Panc1 (cell line): Measurements from ENCODE around the gene HNF1A. TPM values are rescaled to one million over a fixed set of nuclear protein-coding genes. Genes with fewer than 3 reads are reported as not detected.

ENCODE experiments used
- ATAC-seq: fragments of 200-7000 bp; cut with Tn5 transposase; 2 replicates; pipeline ENCODE4 v1.9.1; 2020; ENCODE audit warnings: mild to moderate bottlenecking, moderate library complexity
- BruUV-seq: library from RNA; stranded (reverse); fragments of 400-500 nt; replicated peaks from 2 replicates; lab custom pipeline; 2021; lab: Mats Ljungman, UMichigan
- CTCF ChIA-PET: fragments of 300-600 bp; sonication (Branson Sonifier 250); formaldehyde crosslinking; loops from one replicate; lab custom pipeline; 2022; ENCODE audit warnings: antibody characterized with exemption; lab: Charles Lee
- POLR2A ChIA-PET: fragments of 300-600 bp; sonication (Branson Sonifier 250); formaldehyde crosslinking; loops from one replicate; lab custom pipeline; 2022; ENCODE audit warnings: antibody characterized with exemption; lab: Charles Lee
- DNase-seq: peaks from one replicate; pipeline ENCODE4 v3.0.0-alpha.2; 2010; ENCODE audit warnings: low read depth, low spot score
- H3K27ac ChIP-seq: 2 replicates; pipeline ENCODE4 v1.5.1; 2011; ENCODE audit warnings: mild to moderate bottlenecking, low read length, inconsistent platforms
- H3K27me3 ChIP-seq: fragments of 200-500 bp; sonication (Bioruptor generic); 2 replicates; pipeline ENCODE4 v1.6.0; 2014; ENCODE audit warnings: low read length, inconsistent platforms; ENCODE audit not compliant: control insufficient read depth, insufficient read depth
- H3K36me3 ChIP-seq: fragments of 200-500 bp; sonication (Bioruptor generic); 2 replicates; pipeline ENCODE4 v1.5.1; 2014; ENCODE audit warnings: inconsistent platforms, mild to moderate bottlenecking, low read length, moderate library complexity; ENCODE audit not compliant: control insufficient read depth, insufficient read depth
- H3K4me1 ChIP-seq: 2 replicates; pipeline ENCODE4 v1.5.1; 2011; ENCODE audit warnings: inconsistent platforms, mild to moderate bottlenecking, low read length, moderate library complexity; ENCODE audit not compliant: control insufficient read depth, insufficient read depth
- H3K4me3 ChIP-seq, 2 experiments: 2 replicates each; pipeline ENCODE4 v1.5.1; 2011 to 2012; ENCODE audit warnings: low read depth in 2 of 2, low read length in 2 of 2, mild to moderate bottlenecking in 2 of 2, inconsistent platforms in 1 of 2, moderate library complexity in 1 of 2
- H3K9me3 ChIP-seq: fragments of 200-500 bp; sonication (Bioruptor generic); 2 replicates; pipeline ENCODE4 v1.5.1; 2014; ENCODE audit warnings: low read depth, mild to moderate bottlenecking, inconsistent platforms, low read length, moderate library complexity; ENCODE audit not compliant: control insufficient read depth, insufficient read depth
- CTCF ChIP-seq: fragments of 450-650 bp; IDR thresholded peaks from 2 replicates; pipeline ENCODE4 v1.5.1; 2017; ENCODE audit warnings: mild to moderate bottlenecking
- POLR2AphosphoS5 ChIP-seq: IDR thresholded peaks from 2 replicates; pipeline ENCODE4 v1.6.1; 2012; ENCODE audit warnings: mild to moderate bottlenecking, low read depth, low read length, moderate library complexity
- REST ChIP-seq, 2 experiments: IDR thresholded peaks; 2 replicates each; pipeline ENCODE4 v1.6.1; 2011 to 2012; ENCODE audit warnings: low read depth in 2 of 2, control low read depth in 1 of 2, low read length in 1 of 2, mild to moderate bottlenecking in 1 of 2, moderate library complexity in 1 of 2; ENCODE audit not compliant: insufficient read depth in 1 of 2
- SIN3A ChIP-seq: IDR thresholded peaks from 2 replicates; pipeline ENCODE4 v1.6.1; 2012; ENCODE audit warnings: low read depth, mild to moderate bottlenecking, low read length, moderate library complexity, borderline replicate concordance; ENCODE audit not compliant: insufficient read depth
- TCF7L2 ChIP-seq: IDR thresholded peaks from 2 replicates; pipeline ENCODE4 v1.6.1; 2011; ENCODE audit warnings: mild to moderate bottlenecking, low read depth, low read length, inconsistent platforms
- in situ Hi-C: cut with HindIII; loops from 2 replicates; pipeline ENCODE4 v1.10.0; 2016; ENCODE audit warnings: low sequenced_read_pairs, low pct_unique_long_range_greater_than_20kb
- intact Hi-C: fragments of 100-400 bp; cut with micrococcal nuclease; formaldehyde crosslinking; loops from one replicate; pipeline ENCODE4 v1.10.0; 2022; ENCODE audit not compliant: unreplicated experiment
- total RNA-seq: library from RNA; stranded (reverse); gene quantifications from one replicate; pipeline ENCODE4 v1.2.1, GENCODE V29; 2021; ENCODE audit not compliant: unreplicated experiment

The HNF1A gene
- total RNA-seq, 1 experiment from 2014 or later = 0.26 TPM

- H3K36me3 ChIP-seq = no peaks in the 10 kb centered on the region
- no peak for ATAC-seq
- H3K4me1 ChIP-seq = no peaks in the 10 kb centered on the region
- H3K27me3 ChIP-seq = no peaks in the 10 kb centered on the region
- no peak for TF ChIP-seq CTCF
- no peak for TF ChIP-seq REST (IDR thresholded peaks at IDR 0.05; ENCODE audit: insufficient read depth in 1 of 2, low read depth in 2 of 2, low read length in 1 of 2)
- intact Hi-C loops (no loop called here), in situ Hi-C loops (no loop called here)
- ChIA-PET CTCF (no interaction called here), POLR2A (no interaction called here)
- DNase-seq = no peak
- no peak overlapping the region for H3K4me3 ChIP-seq
- BruUV-seq = no TSS peak
- H3K9me3 ChIP-seq = no peaks in the 10 kb centered on the region
- H3K27ac ChIP-seq = no peak overlapping the region
Observed at GRCh38 chr12:120990487-120991055, 12.2 kb downstream of the HNF1A start.

- no peaks in the 10 kb centered on the region for H3K27me3 ChIP-seq
- in situ Hi-C loops = no loop called here
- ATAC-seq = no peak
- H3K4me3 ChIP-seq = no peak overlapping the region
- intact Hi-C loops = no loop called here
- ChIA-PET CTCF (no interaction called here), POLR2A (no interaction called here)
- DNase-seq = no peak
- H3K27ac ChIP-seq = no peak overlapping the region
- no TSS peak for BruUV-seq
- no peak for TF ChIP-seq POLR2AphosphoS5
- no peak for TF ChIP-seq SIN3A
- H3K36me3 ChIP-seq = no peaks in the 10 kb centered on the region
- no peaks in the 10 kb centered on the region for H3K9me3 ChIP-seq
- no peaks in the 10 kb centered on the region for H3K4me1 ChIP-seq
Observed at GRCh38 chr12:120991965-120992364, 13.6 kb downstream of the HNF1A start.

- ATAC-seq = no peak
- BruUV-seq = no TSS peak
- ChIA-PET POLR2A (no interaction called here), CTCF (no interaction called here)
- no peak for DNase-seq
- Histone ChIP-seq H3K27me3 (no peaks in the 10 kb centered on the region), H3K4me3 (no peak overlapping the region), H3K27ac (no peak overlapping the region), H3K9me3 (no peaks in the 10 kb centered on the region), H3K36me3 (no peaks in the 10 kb centered on the region), H3K4me1 (no peaks in the 10 kb centered on the region)
- intact Hi-C loops (no loop called here), in situ Hi-C loops (no loop called here)
- TF ChIP-seq REST (IDR thresholded peaks at IDR 0.05; ENCODE audit: insufficient read depth in 1 of 2, low read depth in 2 of 2, low read length in 1 of 2) (no peak), SIN3A (no peak), TCF7L2 (no peak), POLR2AphosphoS5 (no peak), CTCF (no peak)
Observed at GRCh38 chr12:120992989-120993388, 14.6 kb downstream of the HNF1A start.
